Stimulated activated CD4-positive, alpha-beta T cell treated with anti-CD3 and anti-CD28 coated beads, Interleukin-12 subunit alpha, Interleukin-12 subunit beta, amount 100 ng/mL, for 4 hours (primary cell): ENCODE measurements around the gene DCTN4.
A peak's percentile ranks its signal among the peaks of the same experiment; 100 is the strongest.
"Not testable (repeated sequence)": the region's sequence is repeated elsewhere in the genome, so short reads cannot be mapped to it uniquely, and the experiment has no call there.

Experiments used
- DNase-seq: peaks from one replicate; pipeline ENCODE4 v3.0.0-alpha.2; 2020

DCTN4 gene

GRCh38 chr5:150758531-150759333 lies at the start of gene DCTN4:
TSS of gene DCTN4 (minus strand) at chr5:150759017. CDS start at chr5:150758993, 24 bp downstream.
- DNase-seq: peak; percentile 90

- no peak for DNase-seq
Measured at GRCh38 chr5:150804388-150804787, 45.6 kb upstream of the DCTN4 start.

GRCh38 chr5:150801117-150801927 lies 42.5 kb upstream of the DCTN4 start:
- DNase-seq: no peak

DNA sequence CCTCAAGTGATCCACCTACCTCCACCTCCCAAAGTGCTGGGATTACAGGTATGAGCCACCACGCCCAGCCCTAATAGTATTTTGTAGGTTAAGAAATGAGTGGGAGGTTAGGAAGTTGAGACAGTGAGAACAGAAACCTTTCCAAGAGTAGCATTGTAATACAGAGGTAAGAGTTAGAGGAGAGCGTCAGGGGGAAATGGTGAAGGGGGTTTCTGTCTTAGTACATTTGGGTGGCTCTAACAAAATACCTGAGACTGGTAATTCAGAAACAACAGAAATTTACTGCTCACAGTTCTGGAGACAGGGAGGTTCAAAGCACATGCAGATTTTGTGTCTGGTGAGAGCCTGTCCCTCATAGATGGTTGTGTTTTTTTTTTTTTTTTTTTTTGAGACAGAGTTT lies 38.6 kb upstream of the DCTN4 start:
- DNase-seq: no peak

GRCh38 chr5:150794927-150795326 lies 36.1 kb upstream of the DCTN4 start:
- no peak for DNase-seq

GRCh38 chr5:150793423-150793888 lies 34.6 kb upstream of the DCTN4 start:
- not testable (repeated sequence) for DNase-seq

GRCh38 chr5:150791536-150791935 lies 32.7 kb upstream of the DCTN4 start:
- DNase-seq: no peak

DNA sequence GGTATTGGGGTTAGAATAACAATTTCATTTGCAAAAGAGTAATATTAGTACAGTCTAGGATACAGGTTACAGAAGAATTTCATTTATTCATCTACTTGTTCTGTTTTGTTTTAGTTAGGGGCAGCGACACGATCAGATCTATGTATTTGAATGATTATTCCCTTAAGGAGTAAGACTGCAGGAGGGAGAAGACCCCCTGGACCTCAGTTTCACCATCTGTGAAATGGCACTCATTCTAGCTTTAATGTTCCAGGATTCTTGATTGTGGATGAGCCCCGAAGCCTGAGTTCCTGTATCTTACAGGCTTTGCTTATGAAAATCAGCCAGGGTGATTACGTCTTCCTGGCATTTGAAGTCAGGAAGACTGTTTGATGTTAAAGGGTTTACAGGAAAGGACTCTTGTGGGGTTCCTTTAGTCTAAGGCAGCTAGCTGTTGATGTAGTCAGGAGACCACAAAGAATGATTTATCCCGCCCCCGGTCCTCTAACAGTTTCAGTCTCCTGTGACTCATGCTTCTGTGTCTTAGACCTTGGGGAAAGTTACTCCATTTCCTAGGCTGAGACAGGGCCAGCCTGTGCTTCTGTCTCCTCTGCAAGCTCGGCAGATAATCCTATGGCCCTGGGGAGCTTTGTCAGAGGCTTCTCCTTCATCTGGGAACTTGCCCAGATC lies 31.3 kb upstream of the DCTN4 start:
- peak; percentile 52 for DNase-seq

GRCh38 chr5:150789450-150789849 lies 30.6 kb upstream of the DCTN4 start:
- no peak for DNase-seq

GRCh38 chr5:150788977-150789376 lies 30.2 kb upstream of the DCTN4 start:
- no peak for DNase-seq

- no peak for DNase-seq
Measured at GRCh38 chr5:150787656-150788055, 28.8 kb upstream of the DCTN4 start.

DNA sequence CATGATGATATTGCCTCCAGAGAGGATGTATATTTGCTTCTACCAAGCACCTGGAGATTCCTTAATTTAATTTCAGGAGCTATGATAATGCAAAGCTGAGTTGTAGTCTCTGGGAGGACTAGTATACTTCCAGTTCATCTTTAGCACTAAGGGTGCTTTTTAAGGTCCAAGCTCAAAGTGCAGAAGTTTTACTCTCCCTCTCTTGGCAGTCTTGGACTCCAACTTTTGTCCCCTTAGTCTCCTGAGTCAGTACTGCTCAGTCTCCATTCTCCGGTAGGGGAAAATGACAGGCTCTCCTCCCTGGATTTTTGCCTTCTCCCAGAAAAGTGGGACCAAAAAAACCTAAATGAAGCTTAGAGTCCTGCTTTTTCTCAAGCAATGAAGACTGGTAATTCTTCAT lies 28.1 kb upstream of the DCTN4 start:
- no peak for DNase-seq

DNA sequence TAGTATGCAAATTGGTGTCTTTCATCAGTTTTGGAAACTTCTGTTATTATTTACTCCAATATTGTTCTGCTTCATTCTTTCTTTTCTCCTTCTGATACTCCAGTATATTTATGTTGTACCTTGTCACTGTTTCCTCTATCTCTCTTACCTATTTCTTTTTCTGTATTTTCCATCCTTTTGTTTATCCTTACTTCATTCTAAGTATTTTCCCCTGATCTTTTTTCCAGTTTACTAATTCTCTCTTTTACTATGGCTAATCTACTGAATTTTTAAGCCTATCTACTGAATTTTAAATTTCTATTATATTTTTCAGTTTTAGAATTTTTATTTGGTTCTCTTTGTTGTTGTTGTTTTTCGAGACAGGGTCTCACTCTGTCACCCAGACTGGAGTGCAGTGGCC lies 27.1 kb upstream of the DCTN4 start:
- DNase-seq: no peak

GRCh38 chr5:150783422-150783928 lies 24.7 kb upstream of the DCTN4 start:
- DNase-seq: peak; percentile 44

GRCh38 chr5:150782850-150783249 lies 24.0 kb upstream of the DCTN4 start:
- no peak for DNase-seq

DNA sequence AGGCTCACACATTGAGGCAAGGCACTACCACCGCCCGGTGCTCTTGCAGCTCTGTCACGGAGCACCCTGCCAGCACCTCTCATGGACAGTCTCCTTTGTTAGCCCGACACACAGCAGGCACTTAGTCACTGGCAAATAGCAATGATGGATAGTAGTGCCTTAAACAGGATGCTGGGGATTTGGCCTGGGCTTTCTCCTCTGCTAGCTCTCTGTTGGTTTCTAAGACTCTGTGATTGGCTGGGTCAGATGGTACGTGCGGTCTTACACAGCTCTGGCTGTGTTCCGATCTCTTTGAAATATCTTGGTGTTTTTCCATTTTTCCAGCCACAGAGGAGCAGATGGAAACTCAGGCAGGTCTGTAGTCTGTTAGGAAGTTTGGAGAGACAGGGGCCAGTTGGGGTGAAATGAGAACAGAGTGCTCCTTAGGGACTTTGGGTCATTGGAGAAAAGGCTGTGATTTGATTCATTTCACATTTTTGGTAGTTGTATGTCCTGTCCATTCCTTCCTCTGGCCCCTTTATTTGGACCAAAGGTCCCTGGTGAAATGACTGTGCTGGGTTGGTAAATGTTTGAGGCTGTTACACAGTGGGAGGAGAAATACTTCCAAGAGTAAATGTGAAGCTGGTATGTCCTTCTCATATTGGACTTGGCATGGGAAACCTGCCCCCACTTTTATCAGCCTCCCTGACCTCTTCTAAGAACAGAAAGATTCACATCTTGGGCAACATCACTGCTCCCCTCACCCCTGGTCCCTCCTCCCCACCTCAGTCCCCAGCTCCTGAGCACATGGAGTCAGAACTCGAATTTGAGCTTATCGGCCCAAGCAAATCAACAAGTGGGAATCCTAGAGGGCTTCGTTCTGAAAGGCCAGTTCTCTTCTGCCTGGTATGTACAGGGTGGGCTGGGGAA lies 23.1 kb upstream of the DCTN4 start:
- DNase-seq: no peak

DNA sequence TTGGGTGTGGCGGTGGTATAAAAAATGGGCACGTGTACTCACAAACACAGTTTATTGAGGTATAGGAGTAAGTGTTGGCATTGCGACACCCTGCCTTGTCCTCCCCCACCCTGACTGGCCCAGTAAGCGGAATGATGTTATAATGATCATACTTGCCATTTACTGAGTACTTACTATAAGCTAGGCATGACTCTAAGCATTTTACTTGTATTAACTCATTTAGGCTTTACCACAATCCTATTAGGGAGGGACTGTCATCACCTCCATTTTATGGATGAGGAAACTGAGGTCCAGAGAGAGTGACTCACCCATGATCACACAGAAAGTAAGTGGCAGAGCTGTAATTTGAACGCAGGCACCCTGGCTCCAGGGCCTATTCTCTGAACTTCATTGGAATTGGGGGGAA lies 22.0 kb upstream of the DCTN4 start:
- DNase-seq: no peak

- DNase-seq: no peak
Measured at GRCh38 chr5:150780187-150780692, 21.4 kb upstream of the DCTN4 start.

DNA sequence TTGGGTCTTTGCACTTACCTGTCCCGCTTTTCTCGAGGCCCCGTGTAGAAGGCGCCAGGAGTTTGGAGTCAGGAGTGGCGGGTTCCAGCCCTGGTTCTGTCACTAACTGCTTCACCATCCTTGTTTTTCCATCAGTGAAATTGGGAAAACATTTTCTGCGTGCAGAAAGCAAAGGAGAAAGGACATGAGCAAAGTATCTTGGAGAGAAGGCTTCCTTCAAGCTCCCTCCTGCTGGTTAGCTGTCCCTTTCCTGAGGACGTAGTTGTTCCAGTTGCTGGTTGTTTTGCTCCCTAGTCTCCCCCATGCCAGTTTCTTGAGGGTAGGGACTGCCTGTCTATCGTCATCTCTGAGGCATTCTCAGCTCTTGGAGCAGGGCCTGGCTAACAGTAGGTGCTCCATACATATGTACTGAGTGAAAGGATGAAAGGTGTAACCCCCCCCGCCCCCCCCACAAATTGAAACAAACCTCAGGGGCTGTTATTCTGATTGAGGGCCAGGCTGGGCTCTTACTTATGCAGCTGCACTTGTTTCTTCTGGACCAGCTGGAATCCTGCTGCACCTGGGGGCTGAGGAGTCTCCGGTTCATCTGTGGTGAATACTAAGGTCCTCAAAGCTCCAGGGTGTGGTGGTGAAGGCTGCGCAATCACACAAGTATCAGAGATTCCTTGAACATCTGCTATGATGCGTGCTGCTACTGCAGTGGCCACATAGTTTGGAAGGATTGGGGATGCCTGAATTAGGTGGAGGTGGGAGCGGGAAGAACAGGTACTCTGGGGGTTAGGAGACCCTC lies 20.8 kb upstream of the DCTN4 start:
- no peak for DNase-seq

DNA sequence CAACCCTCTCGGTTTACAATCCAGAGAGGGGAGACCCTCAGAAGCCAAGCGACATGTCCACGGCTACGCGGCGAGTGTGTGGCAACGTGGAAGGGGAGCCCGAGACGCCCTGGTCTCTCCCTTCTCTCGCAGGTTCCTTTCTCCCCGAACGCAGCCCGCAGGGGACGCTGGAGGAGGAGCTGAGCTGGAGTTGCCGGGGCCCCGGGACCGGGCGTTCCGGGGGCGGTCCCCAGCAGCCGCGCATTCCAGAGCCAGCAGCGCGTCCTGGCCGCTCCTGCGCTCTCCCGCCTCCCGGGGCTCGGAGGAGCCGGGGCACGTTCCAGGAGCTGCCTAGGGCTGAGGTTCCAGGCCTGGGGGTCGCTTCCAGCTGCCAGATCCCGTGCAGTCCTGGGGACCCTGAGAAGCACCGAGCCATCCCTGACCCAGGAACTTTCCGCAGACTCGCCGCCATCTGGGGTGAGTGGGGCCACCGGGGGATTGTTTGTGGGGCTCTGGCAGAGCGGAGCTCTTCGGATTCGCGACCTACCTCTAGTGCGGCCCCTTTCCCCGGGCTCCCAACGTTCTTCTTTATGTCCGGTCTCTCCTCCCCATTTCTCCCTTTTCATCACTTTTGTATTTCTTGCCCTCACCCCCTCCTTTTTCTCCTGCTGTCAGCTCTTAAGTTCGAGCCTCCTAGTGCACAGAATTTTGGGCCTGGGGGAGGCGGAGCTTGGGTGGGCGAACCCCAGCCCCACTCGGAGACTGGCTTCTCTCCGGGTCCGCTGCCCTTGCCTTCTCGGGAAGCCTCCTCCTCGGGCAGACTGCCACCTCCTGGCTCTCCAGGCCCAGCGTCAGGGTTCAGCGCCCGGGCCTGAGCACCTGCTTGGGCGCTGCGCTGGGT lies 19.9 kb upstream of the DCTN4 start, which contains the start of gene SMIM3:
TSS of gene SMIM3 (plus strand) at position 241 of the 880 bp plus-strand sequence. CDS start 16,684 bp downstream, outside the sequence.
- peak; percentile 65 for DNase-seq
